Suprapubic skin (tissue), 4 donors: ENCODE measurements around the gene UBE2Z.
A peak's percentile ranks its signal among the peaks of the same experiment; 100 is the strongest.

Experiments used
- CTCF ChIP-seq, 2 donors: fragments of 200-600 bp in 1 of 2; fragments of 450-650 bp in 1 of 2; sonication (generic) in 1 of 2; IDR thresholded peaks; one replicate each; pipeline ENCODE4 v1.5.1; 2016 to 2019; ENCODE audit warnings: antibody characterized with exemption in 2 of 2, mild to moderate bottlenecking in 1 of 2, moderate library complexity in 1 of 2
- POLR2A ChIP-seq, 2 donors: fragments of 450-650 bp; IDR thresholded peaks; one replicate each; pipeline ENCODE4 v1.6.1; 2017; ENCODE audit warnings: antibody characterized with exemption in 2 of 2, mild to moderate bottlenecking in 2 of 2, moderate library complexity in 2 of 2
- POLR2AphosphoS5 ChIP-seq, 3 donors: sonication (generic); formaldehyde crosslinking; IDR thresholded peaks; one replicate each; pipeline ENCODE4 v1.6.1; 2017; ENCODE audit warnings: antibody characterized with exemption in 3 of 3

- no peak for TF ChIP-seq CTCF (IDR thresholded peaks at IDR 0.05)
- TF ChIP-seq POLR2AphosphoS5 (IDR thresholded peaks at IDR 0.05), result peak; percentile 37 to 90 (median 86)
- TF ChIP-seq POLR2A (IDR thresholded peaks at IDR 0.05), result peak in 1 of 2 donors; percentile 77
Observed at GRCh38 chr17:48944515-48945260, 36.5 kb downstream of the UBE2Z start, which contains the start of gene SNF8.
